BLaER1 (cell line): ENCODE results near the gene ADCY10.
A peak's percentile ranks its signal among the peaks of the same experiment; 100 is the strongest.
"Not testable (repeated sequence)": the region's sequence is repeated elsewhere in the genome, so short reads cannot be mapped to it uniquely, and the experiment has no call there.

Experiments used
- H3K27ac ChIP-seq: shearing (Covaris generic); formaldehyde crosslinking; 2 replicates; pipeline ENCODE4 v1.8.1; 2022
- H3K27me3 ChIP-seq: shearing (Covaris generic); formaldehyde crosslinking; 2 replicates; pipeline ENCODE4 v1.8.1; 2022
- H3K36me3 ChIP-seq: shearing (Covaris generic); formaldehyde crosslinking; 2 replicates; pipeline ENCODE4 v1.8.1; 2022
- H3K4me1 ChIP-seq: shearing (Covaris generic); formaldehyde crosslinking; 2 replicates; pipeline ENCODE4 v1.8.1; 2022
- H3K4me2 ChIP-seq: shearing (Covaris generic); formaldehyde crosslinking; 2 replicates; pipeline ENCODE4 v1.8.1; 2022
- H3K4me3 ChIP-seq: shearing (Covaris generic); formaldehyde crosslinking; 2 replicates; pipeline ENCODE4 v1.8.1; 2022
- H3K9ac ChIP-seq: shearing (Covaris generic); formaldehyde crosslinking; 2 replicates; pipeline ENCODE4 v1.8.1; 2022
- H3K9me3 ChIP-seq: shearing (Covaris generic); formaldehyde crosslinking; 2 replicates; pipeline ENCODE4 v1.8.1; 2022
- H4K20me1 ChIP-seq: shearing (Covaris generic); formaldehyde crosslinking; 2 replicates; pipeline ENCODE4 v1.8.1; 2022
- Cebpa-rat ChIP-seq: shearing (Covaris generic); IDR thresholded peaks from 2 replicates; pipeline ENCODE4 v1.8.1; 2022

Gene ADCY10

GRCh38 chr1:167856711-167857418 is 57.1 kb downstream of the ADCY10 start:
- no peaks in the 10 kb centered on the region for H3K4me1 ChIP-seq
- H3K4me3 ChIP-seq: no peak overlapping the region
- H3K27me3 ChIP-seq: no peaks in the 10 kb centered on the region
- no peaks in the 10 kb centered on the region for H3K36me3 ChIP-seq
- no peaks in the 10 kb centered on the region for H3K9me3 ChIP-seq
- no peaks in the 10 kb centered on the region for H4K20me1 ChIP-seq
- H3K9ac ChIP-seq: no peak overlapping the region
- H3K4me2 ChIP-seq: no peak overlapping the region
- no peak for TF ChIP-seq Cebpa-rat
- no peak overlapping the region for H3K27ac ChIP-seq

GRCh38 chr1:167854184-167854583 is 59.8 kb downstream of the ADCY10 start:
- no peak overlapping the region for H3K9ac ChIP-seq

GRCh38 chr1:167849666-167850065 is 64.3 kb downstream of the ADCY10 start:
- peak overlapping the region; percentile 63 for H3K4me2 ChIP-seq
- no peaks in the 10 kb centered on the region for H3K36me3 ChIP-seq
- peaks cover 15% of the 10 kb centered on the region; the same call in 1 of the 2 replicates for H3K9me3 ChIP-seq

More at GRCh38 chr1:167854184-167854583, 59.8 kb downstream of the ADCY10 start:
- H3K27me3 ChIP-seq: no peaks in the 10 kb centered on the region
- H4K20me1 ChIP-seq: no peaks in the 10 kb centered on the region
- H3K4me2 ChIP-seq: no peak overlapping the region
- H3K4me1 ChIP-seq: peaks cover 10% of the 10 kb centered on the region
- H3K4me3 ChIP-seq: no peak overlapping the region
- H3K27ac ChIP-seq: no peak overlapping the region
- no peaks in the 10 kb centered on the region for H3K36me3 ChIP-seq
- H3K9me3 ChIP-seq: peaks cover 9% of the 10 kb centered on the region; the same call in 1 of the 2 replicates
- no peak for TF ChIP-seq Cebpa-rat

GRCh38 chr1:167842872-167843271 is 71.1 kb downstream of the ADCY10 start:
- no peaks in the 10 kb centered on the region for H3K9me3 ChIP-seq
- no peaks in the 10 kb centered on the region for H4K20me1 ChIP-seq
- H3K27me3 ChIP-seq: no peaks in the 10 kb centered on the region
- no peak overlapping the region for H3K4me3 ChIP-seq
- H3K9ac ChIP-seq: no peak overlapping the region
- no peaks in the 10 kb centered on the region for H3K36me3 ChIP-seq
- no peak overlapping the region for H3K27ac ChIP-seq
- no peaks in the 10 kb centered on the region for H3K4me1 ChIP-seq
- TF ChIP-seq Cebpa-rat: no peak
- no peak overlapping the region for H3K4me2 ChIP-seq

More at GRCh38 chr1:167849666-167850065, 64.3 kb downstream of the ADCY10 start:
- Histone ChIP-seq H3K4me1 (peaks cover 14% of the 10 kb centered on the region), H3K27me3 (no peaks in the 10 kb centered on the region), H4K20me1 (no peaks in the 10 kb centered on the region), H3K9ac (no peak overlapping the region), H3K27ac (no peak overlapping the region), H3K4me3 (no peak overlapping the region)
- TF ChIP-seq Cebpa-rat: no peak

GRCh38 chr1:167841530-167841929 is 72.4 kb downstream of the ADCY10 start:
- Histone ChIP-seq H3K4me3 (no peak overlapping the region), H3K27me3 (no peaks in the 10 kb centered on the region), H3K27ac (no peak overlapping the region), H3K9ac (no peak overlapping the region), H3K4me2 (no peak overlapping the region), H3K4me1 (no peaks in the 10 kb centered on the region), H4K20me1 (no peaks in the 10 kb centered on the region), H3K36me3 (no peaks in the 10 kb centered on the region), H3K9me3 (no peaks in the 10 kb centered on the region)
- TF ChIP-seq Cebpa-rat: no peak

GRCh38 chr1:167839009-167839408 is 74.9 kb downstream of the ADCY10 start:
- Histone ChIP-seq H3K27me3 (no peaks in the 10 kb centered on the region), H3K36me3 (no peaks in the 10 kb centered on the region), H3K27ac (no peak overlapping the region), H3K9me3 (no peaks in the 10 kb centered on the region), H4K20me1 (no peaks in the 10 kb centered on the region), H3K4me3 (no peak overlapping the region), H3K9ac (no peak overlapping the region), H3K4me2 (no peak overlapping the region), H3K4me1 (no peaks in the 10 kb centered on the region)
- no peak for TF ChIP-seq Cebpa-rat

GRCh38 chr1:167837326-167837725 is 76.6 kb downstream of the ADCY10 start:
- H3K27me3 ChIP-seq: no peaks in the 10 kb centered on the region

GRCh38 chr1:167836197-167836596 is 77.7 kb downstream of the ADCY10 start:
- no peaks in the 10 kb centered on the region for H4K20me1 ChIP-seq
- no peak overlapping the region for H3K27ac ChIP-seq
- no peaks in the 10 kb centered on the region for H3K27me3 ChIP-seq
- no peaks in the 10 kb centered on the region for H3K36me3 ChIP-seq
- H3K4me2 ChIP-seq: no peak overlapping the region
- H3K4me3 ChIP-seq: no peak overlapping the region
- H3K9ac ChIP-seq: no peak overlapping the region
- no peak for TF ChIP-seq Cebpa-rat
- H3K9me3 ChIP-seq: no peaks in the 10 kb centered on the region
- H3K4me1 ChIP-seq: no peaks in the 10 kb centered on the region

More at GRCh38 chr1:167837326-167837725, 76.6 kb downstream of the ADCY10 start:
- Histone ChIP-seq H3K4me1 (no peaks in the 10 kb centered on the region), H3K4me3 (no peak overlapping the region), H3K9ac (no peak overlapping the region), H3K4me2 (no peak overlapping the region), H3K27ac (no peak overlapping the region), H3K36me3 (no peaks in the 10 kb centered on the region), H4K20me1 (no peaks in the 10 kb centered on the region), H3K9me3 (no peaks in the 10 kb centered on the region)
- TF ChIP-seq Cebpa-rat: no peak

- H3K9me3 ChIP-seq: no peaks in the 10 kb centered on the region
- no peaks in the 10 kb centered on the region for H4K20me1 ChIP-seq
- H3K4me3 ChIP-seq: no peak overlapping the region
- no peak overlapping the region for H3K4me2 ChIP-seq
- no peak overlapping the region for H3K9ac ChIP-seq
- H3K27ac ChIP-seq: no peak overlapping the region
- H3K4me1 ChIP-seq: no peaks in the 10 kb centered on the region
- TF ChIP-seq Cebpa-rat: no peak
- no peaks in the 10 kb centered on the region for H3K36me3 ChIP-seq
- no peaks in the 10 kb centered on the region for H3K27me3 ChIP-seq
Measured at GRCh38 chr1:167833904-167834303, 80.0 kb downstream of the ADCY10 start.

GRCh38 chr1:167832693-167833092 is 81.2 kb downstream of the ADCY10 start:
- H3K9me3 ChIP-seq: no peaks in the 10 kb centered on the region
- H3K4me3 ChIP-seq: no peak overlapping the region
- no peak for TF ChIP-seq Cebpa-rat
- no peak overlapping the region for H3K4me2 ChIP-seq
- H3K4me1 ChIP-seq: no peaks in the 10 kb centered on the region
- H3K27me3 ChIP-seq: no peaks in the 10 kb centered on the region
- H4K20me1 ChIP-seq: no peaks in the 10 kb centered on the region
- H3K27ac ChIP-seq: no peak overlapping the region
- no peak overlapping the region for H3K9ac ChIP-seq
- no peaks in the 10 kb centered on the region for H3K36me3 ChIP-seq

GRCh38 chr1:167830668-167831067 is 83.3 kb downstream of the ADCY10 start:
- not testable (repeated sequence) for H3K4me3 ChIP-seq, H3K36me3 ChIP-seq, H3K27me3 ChIP-seq, H4K20me1 ChIP-seq, H3K9me3 ChIP-seq, H3K4me1 ChIP-seq, H3K4me2 ChIP-seq, H3K27ac ChIP-seq, H3K9ac ChIP-seq
